HG02763 (cell line): ENCODE results near the gene DPP10.
"Not testable (repeated sequence)": the region's sequence is repeated elsewhere in the genome, so short reads cannot be mapped to it uniquely, and the experiment has no call there.

Experiments
- ATAC-seq: cut with Tn5 transposase; IDR thresholded peaks from one replicate; pipeline ENCODE4 v1.9.1; 2021; ENCODE audit warnings: mild to moderate bottlenecking, moderate library complexity; ENCODE audit not compliant: unreplicated experiment

Gene DPP10

GRCh38 chr2:114937366-114937930, 495.0 kb downstream of the DPP10 start:
- ATAC-seq: no peak

DNA sequence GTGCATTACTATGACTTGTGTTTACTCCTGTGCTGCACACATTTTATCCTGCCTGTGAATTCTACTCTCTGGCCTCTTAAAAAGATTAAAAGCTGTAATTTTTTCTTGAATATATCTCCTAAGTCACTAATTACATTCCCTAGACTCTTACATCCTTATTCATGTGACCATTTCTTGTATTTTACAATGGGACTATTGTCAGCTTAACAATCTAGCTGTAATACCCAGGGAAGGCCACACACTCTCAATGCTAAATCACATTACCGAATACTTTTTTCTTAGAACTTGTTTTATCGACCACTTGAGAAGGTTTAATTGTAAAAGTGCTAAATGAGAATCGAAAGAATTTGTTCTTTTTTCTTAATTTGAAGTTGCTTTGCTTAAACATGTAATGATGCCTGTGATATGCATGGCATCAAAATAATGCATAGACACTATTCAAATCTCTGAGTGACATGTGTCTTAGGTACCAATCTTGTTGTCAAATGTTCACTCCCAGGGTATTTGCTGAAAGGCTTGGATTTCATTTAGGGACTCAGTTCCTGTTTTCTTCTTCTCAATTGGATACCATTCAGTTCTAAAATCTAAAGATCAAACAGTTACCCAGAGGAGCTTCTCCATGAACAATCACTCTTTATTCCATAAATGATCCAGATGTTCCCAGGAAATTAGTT, 498.5 kb downstream of the DPP10 start:
- no peak for ATAC-seq

GRCh38 chr2:114949228-114949804, 506.9 kb downstream of the DPP10 start:
- ATAC-seq: no peak

GRCh38 chr2:114960389-114960788, 517.9 kb downstream of the DPP10 start:
- no peak for ATAC-seq

- ATAC-seq: no peak
These were observed 520.1 kb downstream of the DPP10 start for GRCh38 chr2:114962532-114962931.

DNA sequence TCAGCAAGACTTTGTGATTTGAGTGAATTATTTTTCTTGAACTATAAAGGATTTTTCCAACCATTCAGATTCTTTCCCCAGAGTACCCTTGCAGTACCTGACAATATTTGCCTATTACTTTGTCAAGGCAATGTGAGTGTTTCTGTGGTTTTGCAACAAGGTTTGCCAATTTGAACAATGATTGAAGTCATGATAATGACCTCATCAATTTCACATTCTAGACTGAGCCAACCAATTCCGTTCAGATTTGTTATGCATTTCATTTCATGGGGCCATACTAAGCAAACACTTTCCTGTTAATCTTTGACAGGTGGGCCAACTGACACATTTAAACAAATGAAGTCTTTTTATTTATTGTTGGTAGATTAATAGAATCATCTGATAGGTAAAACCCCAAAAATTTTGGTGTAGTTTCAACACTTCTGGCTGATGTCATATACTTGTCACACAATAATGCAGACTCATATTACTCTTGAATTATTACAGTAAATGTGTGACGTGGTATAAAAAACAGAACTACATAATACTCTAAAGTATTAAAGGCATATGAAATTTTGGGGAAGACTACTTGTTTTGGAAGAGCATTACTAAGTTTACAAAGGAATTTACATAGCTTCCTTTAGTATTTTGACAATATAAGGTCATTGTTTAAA, 526.4 kb downstream of the DPP10 start:
- ATAC-seq: no peak

DNA sequence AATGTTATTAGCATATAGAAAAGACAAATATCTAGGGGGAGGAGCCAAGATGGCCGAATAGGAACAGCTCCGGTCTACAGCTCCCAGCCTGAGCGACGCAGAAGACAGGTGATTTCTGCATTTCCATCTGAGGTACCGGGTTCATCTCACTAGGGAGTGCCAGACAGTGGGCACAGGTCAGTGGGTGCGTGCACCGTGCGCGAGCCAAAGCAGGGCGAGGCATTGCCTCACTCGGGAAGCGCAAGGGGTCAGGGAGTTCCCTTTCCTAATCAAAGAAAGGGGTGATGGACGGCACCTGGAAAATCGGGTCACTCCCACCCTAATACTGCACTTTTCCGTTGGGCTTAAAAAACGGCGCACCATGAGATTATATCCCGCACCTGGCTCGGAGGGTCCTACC, 561.9 kb downstream of the DPP10 start:
- ATAC-seq: not testable (repeated sequence)

GRCh38 chr2:115011721-115012120, 569.3 kb downstream of the DPP10 start:
- no peak for ATAC-seq

DNA sequence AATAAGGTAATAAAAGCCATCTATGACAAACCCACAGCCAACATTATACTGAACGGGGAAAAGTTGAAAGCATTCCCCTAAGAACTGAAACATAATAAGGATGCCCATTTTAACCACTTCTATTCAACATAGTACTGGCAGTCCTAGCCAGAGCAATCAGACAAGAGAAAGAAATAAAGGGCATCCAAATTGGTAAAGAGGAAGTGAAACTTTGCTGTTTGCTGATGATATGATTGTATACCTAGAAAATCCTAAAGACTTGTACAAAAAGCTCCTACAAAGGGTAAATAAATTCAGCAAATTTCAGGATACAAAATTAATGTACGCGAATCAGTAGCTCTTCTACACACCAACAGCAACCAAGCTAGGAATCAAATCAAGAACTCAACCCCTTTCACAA, 579.6 kb downstream of the DPP10 start:
- ATAC-seq: not testable (repeated sequence)

DNA sequence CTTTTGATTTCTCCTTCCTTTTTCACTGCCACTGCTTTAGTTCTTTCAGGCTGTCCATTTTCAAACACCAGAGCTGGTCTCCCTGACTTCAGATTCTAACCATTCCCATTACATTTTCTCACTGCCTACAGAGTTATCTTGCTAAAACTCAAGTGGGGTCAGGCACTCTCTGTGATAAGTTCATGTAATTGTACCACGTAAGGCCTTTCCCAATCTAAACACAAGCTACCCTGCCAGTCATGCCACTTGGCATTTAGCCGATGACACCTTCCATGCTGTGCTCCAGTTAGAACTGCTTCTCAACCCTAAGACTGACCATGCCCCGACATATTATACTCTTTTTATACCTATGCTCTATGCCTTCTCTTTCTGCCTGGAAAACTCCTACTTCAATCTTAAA, 592.4 kb downstream of the DPP10 start:
- no peak for ATAC-seq

- ATAC-seq: no peak
These were observed 594.4 kb downstream of the DPP10 start for GRCh38 chr2:115036818-115037217.

DNA sequence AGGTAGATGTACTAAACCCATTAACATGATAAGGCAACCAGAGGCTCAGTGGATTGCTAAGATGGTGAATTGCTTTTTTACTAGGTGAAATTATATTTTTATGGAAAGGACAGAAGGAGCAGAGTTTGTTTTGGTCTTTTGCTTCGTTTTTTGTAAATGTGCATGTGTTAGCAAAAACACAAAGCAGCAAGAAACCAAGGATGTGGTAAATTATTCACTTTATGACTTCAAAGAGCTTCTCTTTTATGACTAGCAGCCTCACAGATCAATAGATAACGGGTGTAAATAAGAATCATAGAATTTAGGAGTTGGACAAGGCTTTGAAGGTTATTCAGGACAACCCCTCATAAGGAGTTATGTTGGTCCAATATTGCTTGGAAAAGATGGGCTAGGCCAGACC, 615.0 kb downstream of the DPP10 start:
- no peak for ATAC-seq

DNA sequence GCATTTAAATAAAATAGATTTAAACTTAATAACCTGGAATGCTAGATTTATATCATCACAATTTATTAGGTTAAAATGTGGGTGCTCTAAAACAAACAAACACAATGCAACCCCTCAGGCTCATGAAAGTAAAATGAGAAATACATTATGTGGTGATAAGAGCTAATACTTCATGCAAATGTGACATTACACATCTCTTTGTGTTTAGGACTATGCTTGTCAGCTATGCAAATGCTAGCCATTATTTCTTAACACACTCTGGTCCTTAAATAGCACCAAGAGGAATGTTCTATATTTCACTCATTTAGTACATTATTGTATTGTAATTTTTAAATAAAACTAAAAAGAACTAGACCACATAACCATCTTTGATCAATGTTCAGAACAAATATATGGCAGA, 627.6 kb downstream of the DPP10 start:
- no peak for ATAC-seq

DNA sequence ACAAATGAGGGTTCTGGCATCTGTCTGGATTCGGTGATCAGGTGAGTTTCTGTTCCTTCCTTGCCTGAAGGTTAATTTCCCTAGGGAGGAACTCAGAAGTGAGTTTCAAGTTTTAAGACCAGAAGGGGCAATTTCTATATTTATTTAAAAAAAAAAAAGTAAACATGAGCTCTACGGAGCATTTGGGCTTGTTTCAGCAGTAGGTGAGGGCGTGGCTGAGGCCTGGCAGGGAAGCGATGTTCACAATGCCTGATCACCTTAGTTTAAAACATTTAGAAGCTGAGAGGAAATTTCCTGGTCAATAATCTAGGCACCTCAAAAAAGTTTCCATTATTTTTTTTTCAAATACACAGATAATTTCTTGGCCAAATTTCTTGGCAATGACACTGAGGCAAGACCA, 629.1 kb downstream of the DPP10 start:
- ATAC-seq: no peak

DNA sequence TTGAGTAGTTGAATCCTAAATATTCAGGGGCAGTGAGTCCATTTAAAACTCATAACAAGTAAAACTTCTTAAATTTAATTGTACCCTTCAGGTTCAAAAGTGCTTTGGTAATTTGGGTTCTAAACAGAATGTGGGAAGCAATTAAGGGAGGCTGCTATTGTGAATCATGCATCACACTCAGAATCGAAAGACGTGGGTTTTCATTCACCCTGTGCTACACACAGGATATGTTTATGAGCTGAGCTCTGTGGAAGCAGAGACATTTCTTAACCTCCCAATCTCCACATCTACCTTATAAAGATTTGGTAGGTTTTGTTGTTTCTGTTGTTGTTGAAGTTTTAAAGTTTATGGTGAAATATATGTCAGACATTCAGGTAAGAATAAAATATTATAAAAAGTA, 633.4 kb downstream of the DPP10 start:
- no peak for ATAC-seq

GRCh38 chr2:115077626-115078025, 635.2 kb downstream of the DPP10 start:
- ATAC-seq: no peak

- no peak for ATAC-seq
These were observed 640.8 kb downstream of the DPP10 start for GRCh38 chr2:115083225-115083624.

- ATAC-seq: no peak
These were observed 641.3 kb downstream of the DPP10 start for GRCh38 chr2:115083711-115084110.

DNA sequence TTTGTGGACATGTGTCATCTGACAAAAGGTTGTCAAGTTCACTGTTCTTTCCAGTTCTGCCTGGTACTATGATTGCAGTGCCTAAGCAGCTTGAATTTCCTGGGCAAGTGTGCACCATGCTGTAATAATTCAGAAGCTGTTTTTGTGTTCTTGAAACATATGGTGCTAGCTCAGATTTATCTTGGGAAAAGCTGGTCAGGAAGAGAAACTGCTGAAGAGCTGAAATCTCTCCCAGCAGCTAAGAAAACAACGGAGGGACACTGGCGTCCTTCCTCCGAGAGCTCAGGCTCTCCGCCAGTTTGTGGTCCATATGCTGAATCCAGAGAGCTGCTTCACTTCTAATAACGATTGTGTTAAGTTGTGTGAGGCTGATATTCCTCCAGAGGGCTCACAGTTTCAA, 642.0 kb downstream of the DPP10 start:
- no peak for ATAC-seq

DNA sequence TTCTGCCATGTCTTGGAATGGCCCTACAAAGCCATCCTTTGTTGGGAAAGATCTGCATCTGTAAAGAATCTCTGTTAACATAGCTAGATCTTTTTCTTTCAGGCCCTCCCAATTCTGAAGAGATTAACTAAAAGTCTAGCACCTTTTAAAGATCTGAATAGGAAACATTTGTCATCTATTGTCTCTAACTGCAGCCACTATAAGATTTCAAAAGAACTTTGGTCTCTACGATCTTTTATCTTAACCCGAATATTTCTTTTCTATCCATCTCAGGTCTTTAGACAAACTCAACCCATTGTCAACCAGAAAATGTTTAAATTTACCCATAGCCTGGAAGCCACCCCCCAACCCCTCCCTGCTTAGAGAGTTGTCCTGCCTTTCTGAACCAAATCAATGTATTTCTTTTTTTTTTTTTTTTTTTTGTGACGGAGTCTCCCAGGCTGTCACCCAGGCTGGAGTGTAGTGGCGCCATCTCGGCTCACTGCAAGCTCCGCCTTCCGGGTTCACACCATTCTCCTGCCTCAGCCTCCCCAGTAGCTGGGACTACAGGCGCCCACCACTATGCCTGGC, 643.7 kb downstream of the DPP10 start:
- not testable (repeated sequence) for ATAC-seq

- ATAC-seq: no peak
These were observed 652.0 kb downstream of the DPP10 start for GRCh38 chr2:115094441-115094840.

DNA sequence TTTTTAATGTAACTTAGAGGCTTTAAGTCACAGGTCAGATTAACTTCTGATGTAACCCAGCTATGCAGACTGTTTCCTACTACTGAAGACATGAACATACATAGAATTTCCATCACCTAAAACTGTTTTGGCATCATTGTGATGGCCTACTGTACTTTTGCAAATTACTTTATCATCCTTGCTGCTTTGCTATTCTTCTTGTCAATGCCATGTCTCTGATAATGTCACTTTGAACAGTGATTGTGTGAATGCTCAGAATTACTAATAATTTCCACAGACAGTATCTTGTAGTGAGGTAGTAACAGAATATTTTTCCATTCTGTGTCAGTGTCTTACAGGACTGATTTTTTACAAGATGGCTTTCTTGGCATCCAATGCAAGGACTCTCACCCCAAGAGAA, 663.5 kb downstream of the DPP10 start:
- ATAC-seq: no peak
